Measurements from ENCODE around the gene ZEB2. TPM values are rescaled to one million over a fixed set of nuclear protein-coding genes. Genes with fewer than 3 reads are reported as not detected.
A peak's percentile ranks its signal among the peaks of the same experiment; 100 is the strongest.

Gene ZEB2
- total RNA-seq, 4 donors from 2014 or later, result 35.9 to 177 (median 120) TPM

DNA sequence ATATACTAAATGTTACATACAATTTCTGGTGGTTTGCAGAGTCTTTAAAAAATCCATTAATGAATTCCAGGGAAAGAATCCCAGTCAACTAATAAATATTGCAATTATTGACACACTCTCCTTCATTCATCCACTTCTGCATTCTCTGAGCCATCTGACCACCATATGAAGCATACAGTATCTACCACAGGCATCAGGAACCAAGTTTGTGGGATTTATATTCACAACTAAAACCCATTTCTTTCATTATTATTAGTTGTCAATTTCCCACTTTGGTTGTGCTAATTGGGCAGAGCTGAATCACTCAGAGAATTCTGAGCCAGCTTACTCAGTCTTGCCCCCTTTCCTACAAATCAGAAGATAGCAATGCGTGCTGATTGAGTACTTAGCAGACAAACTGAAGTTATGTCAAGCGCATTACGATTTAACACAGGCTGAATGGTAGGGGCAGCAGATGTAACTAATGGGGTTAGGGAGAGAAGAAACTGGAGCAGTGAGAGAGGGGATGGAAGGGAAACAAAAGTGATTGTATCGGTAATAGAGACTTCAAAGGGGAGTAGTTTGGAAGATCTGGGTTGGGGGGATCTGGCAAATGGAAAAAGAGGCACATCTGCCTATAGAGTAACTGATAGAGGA, 52.3 kb downstream of the ZEB2 start:
- intact Hi-C loops (cut with DNase I; ENCODE audit: low total_unique reads), result no loop called here
- no peak for DNase-seq
- TF ChIP-seq POLR2A (IDR thresholded peaks at IDR 0.05), result no peak
- TF ChIP-seq, protein P1, sequence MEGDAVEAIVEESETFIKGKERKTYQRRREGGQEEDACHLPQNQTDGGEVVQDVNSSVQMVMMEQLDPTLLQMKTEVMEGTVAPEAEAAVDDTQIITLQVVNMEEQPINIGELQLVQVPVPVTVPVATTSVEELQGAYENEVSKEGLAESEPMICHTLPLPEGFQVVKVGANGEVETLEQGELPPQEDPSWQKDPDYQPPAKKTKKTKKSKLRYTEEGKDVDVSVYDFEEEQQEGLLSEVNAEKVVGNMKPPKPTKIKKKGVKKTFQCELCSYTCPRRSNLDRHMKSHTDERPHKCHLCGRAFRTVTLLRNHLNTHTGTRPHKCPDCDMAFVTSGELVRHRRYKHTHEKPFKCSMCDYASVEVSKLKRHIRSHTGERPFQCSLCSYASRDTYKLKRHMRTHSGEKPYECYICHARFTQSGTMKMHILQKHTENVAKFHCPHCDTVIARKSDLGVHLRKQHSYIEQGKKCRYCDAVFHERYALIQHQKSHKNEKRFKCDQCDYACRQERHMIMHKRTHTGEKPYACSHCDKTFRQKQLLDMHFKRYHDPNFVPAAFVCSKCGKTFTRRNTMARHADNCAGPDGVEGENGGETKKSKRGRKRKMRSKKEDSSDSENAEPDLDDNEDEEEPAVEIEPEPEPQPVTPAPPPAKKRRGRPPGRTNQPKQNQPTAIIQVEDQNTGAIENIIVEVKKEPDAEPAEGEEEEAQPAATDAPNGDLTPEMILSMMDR (IDR thresholded peaks at IDR 0.05), result no peak
- Histone ChIP-seq H3K36me3 (no peaks in the 10 kb centered on the region), H3K9me3 (no peaks in the 10 kb centered on the region), H3K4me1 (no peaks in the 10 kb centered on the region), H3K27me3 (no peaks in the 10 kb centered on the region), H3K4me3 (no peak overlapping the region), H3K27ac (peak overlapping the region in 1 of 2 donors; percentile 3)

DNA sequence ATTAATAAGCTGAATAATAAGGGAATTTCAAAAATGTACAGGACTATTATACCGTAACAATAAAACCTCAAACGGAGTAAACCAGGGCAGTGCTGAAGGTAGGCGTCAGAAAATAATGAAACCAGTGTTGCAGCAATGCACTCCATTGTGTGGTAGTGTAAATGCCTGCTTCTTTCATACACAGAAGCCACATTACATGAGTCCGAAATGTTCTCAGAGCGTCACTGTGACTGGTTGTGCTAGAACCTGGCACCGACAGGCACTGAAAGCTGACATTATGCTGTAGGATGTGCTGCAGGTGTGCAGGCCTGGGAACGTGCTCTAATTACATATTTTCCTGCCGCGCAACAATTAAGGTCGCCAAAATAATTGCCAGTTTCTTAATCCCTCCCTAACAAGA, 53.3 kb downstream of the ZEB2 start:
- Histone ChIP-seq H3K27me3 (no peaks in the 10 kb centered on the region), H3K27ac (no peak overlapping the region), H3K4me3 (no peak overlapping the region), H3K4me1 (no peaks in the 10 kb centered on the region), H3K9me3 (no peaks in the 10 kb centered on the region), H3K36me3 (no peaks in the 10 kb centered on the region)
- intact Hi-C loops (cut with DNase I; ENCODE audit: low total_unique reads), result no loop called here
- TF ChIP-seq POLR2A (IDR thresholded peaks at IDR 0.05), result no peak
- TF ChIP-seq, protein P1 (IDR thresholded peaks at IDR 0.05), result no peak
- no peak for DNase-seq

DNA sequence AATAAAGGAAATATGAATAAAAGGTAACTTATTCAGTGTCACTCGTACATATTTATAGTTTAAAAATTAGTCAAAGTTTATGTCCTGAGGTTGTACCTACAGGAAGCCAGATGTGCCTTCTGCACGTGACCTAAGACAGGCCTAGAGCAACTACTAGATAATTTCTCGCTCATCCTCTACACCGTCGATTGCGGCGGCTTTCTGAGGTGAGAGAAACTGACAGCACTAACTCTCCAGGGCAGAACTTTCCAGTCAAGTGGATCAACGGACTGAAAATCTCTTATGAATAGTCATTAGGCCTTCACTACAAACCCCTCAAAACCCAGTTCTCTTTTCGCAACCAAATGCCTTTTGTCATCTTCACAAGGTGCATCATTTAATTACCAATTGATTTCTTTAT, 54.2 kb downstream of the ZEB2 start:
- no peak for DNase-seq
- Histone ChIP-seq H3K4me1 (no peaks in the 10 kb centered on the region), H3K27ac (no peak overlapping the region), H3K4me3 (no peak overlapping the region), H3K27me3 (no peaks in the 10 kb centered on the region), H3K36me3 (no peaks in the 10 kb centered on the region), H3K9me3 (no peaks in the 10 kb centered on the region)
- intact Hi-C loops (cut with DNase I; ENCODE audit: low total_unique reads), result no loop called here
- TF ChIP-seq, protein P1 (IDR thresholded peaks at IDR 0.05), result no peak
- TF ChIP-seq POLR2A (IDR thresholded peaks at IDR 0.05), result no peak

DNA sequence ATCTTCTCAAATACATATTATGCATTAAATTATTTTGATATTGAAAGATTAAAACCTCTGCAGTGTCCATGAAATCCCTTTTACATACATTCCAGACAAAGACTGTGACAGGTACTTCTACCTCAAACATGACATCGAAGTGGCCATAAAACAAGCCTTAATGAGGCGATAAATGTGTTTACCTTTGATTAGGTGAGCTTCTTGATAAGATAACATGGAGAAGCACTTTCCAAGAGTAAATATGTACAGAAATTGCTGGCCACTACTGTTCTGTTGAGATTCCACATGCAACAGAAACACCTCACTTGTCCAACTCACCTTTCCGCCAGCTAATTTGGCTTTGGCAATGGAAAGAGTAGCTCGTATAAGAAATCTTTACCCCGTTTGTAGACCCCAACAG, 55.2 kb downstream of the ZEB2 start:
- TF ChIP-seq, protein P1 (IDR thresholded peaks at IDR 0.05), result no peak
- no peak for TF ChIP-seq POLR2A (IDR thresholded peaks at IDR 0.05)
- intact Hi-C loops (cut with DNase I; ENCODE audit: low total_unique reads), result no loop called here

DNA sequence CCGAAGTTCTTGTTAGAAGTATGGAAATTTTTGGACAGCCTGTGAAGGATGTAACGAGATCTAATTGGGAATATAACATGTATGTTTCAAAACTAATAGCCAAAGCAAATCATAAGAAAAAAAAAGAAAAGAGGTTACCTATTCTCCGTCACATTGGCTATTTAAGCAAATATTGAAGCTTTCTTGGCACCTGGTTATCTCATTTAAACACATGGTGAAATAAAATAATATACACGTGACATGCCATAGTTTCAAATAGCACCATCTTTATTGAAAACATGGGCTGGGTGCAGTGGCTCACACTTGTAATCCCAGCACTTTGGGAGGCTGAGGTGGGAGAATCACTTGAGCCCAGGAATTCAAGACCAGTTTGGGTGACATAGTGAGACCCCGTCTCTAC, 56.7 kb downstream of the ZEB2 start:
- Histone ChIP-seq H3K27ac (no peak overlapping the region), H3K4me3 (no peak overlapping the region), H3K4me1 (no peaks in the 10 kb centered on the region), H3K36me3 (no peaks in the 10 kb centered on the region), H3K9me3 (no peaks in the 10 kb centered on the region), H3K27me3 (no peaks in the 10 kb centered on the region)
- intact Hi-C loops (cut with DNase I; ENCODE audit: low total_unique reads), result no loop called here
- TF ChIP-seq, protein P1 (IDR thresholded peaks at IDR 0.05), result no peak
- TF ChIP-seq POLR2A (IDR thresholded peaks at IDR 0.05), result no peak
- DNase-seq, result no peak

More for the DNA sequence above, 55.2 kb downstream of the ZEB2 start:
- Histone ChIP-seq H3K27ac (no peak overlapping the region), H3K4me3 (no peak overlapping the region), H3K36me3 (no peaks in the 10 kb centered on the region), H3K27me3 (no peaks in the 10 kb centered on the region), H3K4me1 (no peaks in the 10 kb centered on the region), H3K9me3 (no peaks in the 10 kb centered on the region)
- no peak for DNase-seq

Measured in uterus (tissue), 4 donors.